GM19099 (cell line): ENCODE data around the gene KIF3B.

Experiments
- POLR2A ChIP-seq: IDR thresholded peaks from 3 replicates; pipeline ENCODE4 v1.6.1; 2011; ENCODE audit warnings: low read depth; ENCODE audit not compliant: insufficient read length; ENCODE audit errors: extremely low read depth

The KIF3B gene

DNA sequence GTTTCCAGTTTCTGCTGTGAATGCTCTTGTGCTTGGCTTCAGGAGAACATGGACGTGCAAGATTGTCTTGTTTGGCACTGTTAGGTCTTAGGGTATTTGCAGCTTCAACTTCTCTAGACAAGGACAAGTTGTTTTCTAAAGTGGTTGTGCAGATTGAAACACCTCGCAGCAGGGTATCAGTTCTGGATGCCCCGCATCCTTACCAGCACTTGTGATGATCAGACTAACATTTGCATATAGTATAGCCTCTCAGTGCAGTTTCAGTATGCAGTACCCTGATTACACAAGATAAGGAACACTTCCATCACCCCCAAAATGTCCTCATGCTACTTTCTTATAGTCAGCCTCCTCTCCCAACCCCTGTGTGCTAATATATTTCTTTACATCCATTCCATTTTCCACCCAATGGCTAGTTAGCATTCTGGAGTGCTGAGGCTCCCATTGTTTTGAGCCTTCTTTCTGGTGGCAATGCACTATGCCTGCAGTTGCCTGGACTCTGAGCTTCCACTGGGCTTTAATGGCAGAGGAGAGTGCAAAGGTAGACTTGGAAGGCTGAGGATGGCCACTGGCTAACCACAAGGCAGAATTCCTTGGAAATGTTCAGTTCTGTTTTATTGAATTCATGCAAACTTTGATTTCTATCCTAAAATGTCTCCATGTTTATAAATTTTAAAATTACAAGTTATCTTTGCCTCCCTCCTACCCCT, 35.4 kb downstream of the KIF3B start:
- no peak for TF ChIP-seq POLR2A

DNA sequence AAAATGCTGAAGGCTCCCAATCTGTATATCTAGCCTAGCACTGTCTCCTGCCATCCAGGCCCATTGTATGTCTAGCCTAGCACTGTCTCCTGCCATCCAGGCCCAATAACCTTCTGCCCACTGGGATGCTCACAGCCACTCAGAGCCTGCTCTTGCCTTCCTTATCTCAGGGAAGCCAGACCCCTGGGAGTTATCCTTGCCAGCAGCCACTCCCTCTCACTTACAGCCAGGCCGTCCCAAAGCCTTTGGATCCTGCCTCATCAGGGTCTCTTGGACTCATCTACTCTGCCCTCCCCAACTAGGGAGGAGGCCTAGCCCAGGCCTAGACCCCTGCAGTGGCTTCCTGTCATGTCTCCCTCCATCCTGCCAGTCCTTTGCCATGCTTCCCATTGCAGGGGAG, 37.3 kb downstream of the KIF3B start:
- no peak for TF ChIP-seq POLR2A

DNA sequence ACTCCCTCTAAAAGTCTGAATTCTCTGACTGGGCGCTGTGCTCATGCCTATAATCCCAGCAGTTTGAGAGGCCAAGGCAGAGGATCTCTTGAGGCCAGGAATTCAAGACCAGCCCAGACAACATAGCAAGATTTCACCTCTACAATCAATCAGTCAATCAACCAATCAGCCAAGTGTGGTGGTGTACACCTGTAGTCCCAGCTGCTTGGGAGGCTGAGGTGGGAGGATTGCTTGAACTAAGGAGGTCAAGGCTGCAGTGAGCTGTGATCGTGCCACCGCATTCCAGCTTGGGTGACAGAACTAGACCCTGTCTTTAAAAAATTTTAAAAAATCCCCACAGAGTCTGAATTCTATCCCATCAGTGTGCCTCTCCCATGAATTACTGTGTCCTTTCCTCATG, 37.9 kb downstream of the KIF3B start:
- no peak for TF ChIP-seq POLR2A

DNA sequence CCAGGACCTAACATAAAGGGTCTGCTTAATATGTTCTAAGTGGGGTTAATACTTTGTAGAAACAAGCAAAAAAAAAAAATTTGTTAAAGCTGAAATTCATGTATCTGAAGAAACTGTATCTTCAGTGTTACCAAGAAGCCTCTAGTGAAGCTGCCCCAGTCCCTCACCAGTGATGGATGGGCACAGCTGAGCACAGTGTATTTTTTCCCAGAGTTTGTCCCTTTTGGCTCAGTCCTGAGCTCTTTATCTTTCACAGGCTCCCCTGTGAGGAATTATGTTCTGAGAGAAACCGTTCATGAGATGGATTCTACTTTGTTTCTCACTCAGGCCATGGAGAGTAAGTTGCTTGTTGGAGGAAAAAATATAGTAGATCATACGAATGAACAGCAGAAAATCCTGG, 38.4 kb downstream of the KIF3B start:
- TF ChIP-seq POLR2A = no peak

DNA sequence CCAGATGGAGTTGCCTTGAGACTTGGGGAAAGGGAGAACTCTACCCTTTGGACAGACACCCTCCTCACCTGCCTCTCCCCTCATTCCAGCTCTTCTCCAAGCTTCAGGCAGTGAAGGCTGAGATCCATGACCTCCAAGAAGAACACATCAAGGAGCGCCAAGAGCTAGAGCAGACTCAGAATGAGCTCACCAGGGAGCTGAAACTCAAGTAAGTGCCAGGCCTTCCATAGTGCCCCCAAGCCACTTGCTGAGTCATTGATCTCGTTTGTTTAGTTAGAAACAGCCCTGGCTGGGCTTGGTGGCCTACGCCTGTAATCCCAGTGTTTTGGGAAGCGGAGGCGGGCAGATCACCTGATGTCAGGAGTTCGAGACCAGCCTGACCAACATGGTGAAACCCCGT, 39.2 kb downstream of the KIF3B start:
- no peak for TF ChIP-seq POLR2A

DNA sequence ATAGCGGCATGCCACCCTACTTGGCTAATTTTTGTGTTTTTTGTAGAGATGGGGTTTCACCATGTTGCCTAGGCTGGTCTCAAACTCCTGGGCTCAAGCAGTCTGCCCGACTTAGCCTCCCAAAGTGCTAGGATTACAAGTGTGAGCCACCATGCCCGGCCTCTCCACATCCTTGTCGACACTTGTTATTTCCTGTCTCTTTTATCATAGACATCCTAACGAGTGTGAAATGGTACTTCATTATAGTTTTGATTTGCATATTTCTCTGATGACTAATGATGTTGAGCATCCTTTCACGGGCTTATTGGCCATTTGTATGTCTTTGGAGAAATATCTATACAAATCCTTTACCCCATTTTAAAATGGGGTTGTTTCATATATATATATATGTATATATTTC, 41.6 kb downstream of the KIF3B start:
- no peak for TF ChIP-seq POLR2A

DNA sequence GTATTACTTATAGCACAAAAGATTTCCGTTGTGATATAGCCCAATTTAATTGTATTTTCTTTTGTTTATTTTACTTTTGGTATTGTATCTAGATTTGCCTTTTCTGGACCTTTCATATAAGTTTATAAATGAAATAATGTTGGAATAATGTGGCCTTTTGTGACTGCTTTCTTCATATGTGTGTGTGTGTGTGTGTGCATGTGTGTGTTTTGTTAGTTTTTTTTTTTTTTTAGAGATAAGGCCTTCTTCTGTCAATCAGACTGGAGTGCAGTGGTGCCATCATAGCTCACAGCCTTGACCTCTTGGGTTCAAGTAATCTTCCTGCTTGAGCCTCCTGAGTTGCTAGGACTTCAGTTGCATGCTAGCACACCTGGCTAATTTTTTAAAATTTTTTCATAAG, 42.9 kb downstream of the KIF3B start:
- no peak for TF ChIP-seq POLR2A

DNA sequence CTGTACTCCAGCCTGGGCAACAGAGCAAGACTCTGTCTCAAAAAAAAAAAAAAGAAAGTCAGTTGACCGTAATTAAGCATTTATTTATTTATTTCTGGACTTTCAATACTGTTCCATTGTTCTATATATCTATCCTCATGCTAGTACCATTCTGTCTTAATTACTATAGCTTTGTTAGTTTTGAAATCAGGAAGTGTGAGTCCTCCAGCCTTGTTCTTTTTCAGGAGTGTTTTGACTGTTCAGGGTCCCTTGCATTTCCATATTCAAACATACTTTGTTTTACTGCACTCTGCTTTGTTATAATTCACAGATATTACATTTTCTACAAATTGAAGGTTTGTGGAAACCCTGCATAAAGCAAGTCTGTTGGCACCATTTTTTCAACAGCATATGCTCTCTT, 43.9 kb downstream of the KIF3B start:
- no peak for TF ChIP-seq POLR2A

DNA sequence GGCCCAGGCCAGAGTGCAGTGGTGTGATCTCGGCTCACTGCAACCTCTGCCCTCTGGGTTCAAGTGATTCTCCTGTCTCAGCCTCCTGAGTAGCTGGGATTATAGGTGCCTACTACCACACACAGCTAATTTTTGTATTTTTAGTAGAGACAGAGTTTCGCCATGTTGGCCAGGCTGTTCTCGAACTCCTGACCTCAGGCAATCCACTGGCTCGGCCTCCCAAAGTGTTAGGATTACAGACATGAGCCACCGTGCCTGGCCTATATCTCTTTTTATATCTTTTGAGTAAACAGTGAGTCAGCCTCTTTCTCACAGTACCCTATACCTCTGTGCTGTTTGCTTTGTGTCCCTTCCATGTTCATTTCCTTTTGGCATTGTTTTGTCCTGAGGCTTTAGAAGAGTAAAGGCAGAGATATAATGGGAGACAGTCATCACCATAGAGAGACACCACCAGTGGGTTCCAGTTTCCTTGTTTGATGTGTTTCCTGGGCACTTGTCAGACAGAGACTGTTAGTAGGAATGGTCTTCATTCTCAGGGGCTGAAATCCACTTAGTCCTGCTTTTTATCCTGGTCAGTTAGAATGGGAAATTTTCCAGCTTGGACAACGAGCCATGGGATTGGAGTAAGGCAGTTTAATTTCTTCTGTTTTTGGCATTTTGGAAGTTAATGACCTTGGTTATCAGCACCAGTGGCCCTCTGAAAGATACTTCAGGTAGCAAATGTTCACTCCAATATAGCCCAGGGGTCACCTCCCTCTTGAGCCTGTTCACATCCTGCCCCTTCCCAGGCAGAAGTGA, 48.5 kb downstream of the KIF3B start:
- no peak for TF ChIP-seq POLR2A

DNA sequence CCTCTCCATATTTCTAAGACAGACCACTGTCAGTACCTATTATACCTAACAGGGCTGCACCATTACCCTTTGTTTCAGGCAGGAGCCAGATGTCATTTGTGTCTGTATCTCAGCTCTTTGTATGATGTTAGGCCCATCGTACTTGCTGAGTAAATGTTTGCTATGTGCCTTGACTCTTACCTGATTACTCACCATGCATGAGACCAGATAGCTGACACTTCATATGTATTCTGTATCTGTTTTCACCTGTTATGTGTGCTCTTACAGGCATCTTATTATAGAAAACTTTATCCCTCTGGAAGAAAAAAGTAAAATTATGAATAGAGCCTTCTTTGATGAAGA, 49.0 kb downstream of the KIF3B start:
- no peak for TF ChIP-seq POLR2A

DNA sequence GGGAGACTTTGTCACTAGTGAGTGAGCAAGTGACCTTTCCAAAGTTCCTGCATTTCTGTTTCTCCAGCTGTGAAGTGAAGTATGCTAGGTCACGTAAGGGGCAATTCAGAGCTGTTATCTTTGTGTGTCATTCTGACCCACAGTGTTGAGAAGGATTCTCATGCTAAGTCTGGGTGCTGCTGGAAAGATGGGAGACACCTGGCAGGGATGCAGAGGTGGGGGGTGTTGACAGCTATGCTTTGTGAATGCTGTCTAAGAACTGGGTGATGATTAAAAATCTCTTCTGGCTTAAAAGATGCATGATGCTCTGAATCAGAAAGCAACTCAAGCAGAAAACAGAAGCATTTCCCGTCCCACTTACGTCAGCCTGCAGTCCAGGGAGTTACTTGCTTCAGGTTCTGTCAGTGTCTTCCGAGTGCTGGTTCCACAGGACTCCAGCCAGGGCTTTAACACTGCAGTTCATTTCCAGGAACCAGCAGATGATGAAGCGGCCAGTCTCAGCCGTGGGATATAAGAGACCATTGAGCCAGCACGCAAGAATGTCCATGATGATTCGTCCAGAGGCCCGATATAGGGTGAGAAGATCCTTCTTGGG, 49.7 kb downstream of the KIF3B start:
- TF ChIP-seq POLR2A = no peak

DNA sequence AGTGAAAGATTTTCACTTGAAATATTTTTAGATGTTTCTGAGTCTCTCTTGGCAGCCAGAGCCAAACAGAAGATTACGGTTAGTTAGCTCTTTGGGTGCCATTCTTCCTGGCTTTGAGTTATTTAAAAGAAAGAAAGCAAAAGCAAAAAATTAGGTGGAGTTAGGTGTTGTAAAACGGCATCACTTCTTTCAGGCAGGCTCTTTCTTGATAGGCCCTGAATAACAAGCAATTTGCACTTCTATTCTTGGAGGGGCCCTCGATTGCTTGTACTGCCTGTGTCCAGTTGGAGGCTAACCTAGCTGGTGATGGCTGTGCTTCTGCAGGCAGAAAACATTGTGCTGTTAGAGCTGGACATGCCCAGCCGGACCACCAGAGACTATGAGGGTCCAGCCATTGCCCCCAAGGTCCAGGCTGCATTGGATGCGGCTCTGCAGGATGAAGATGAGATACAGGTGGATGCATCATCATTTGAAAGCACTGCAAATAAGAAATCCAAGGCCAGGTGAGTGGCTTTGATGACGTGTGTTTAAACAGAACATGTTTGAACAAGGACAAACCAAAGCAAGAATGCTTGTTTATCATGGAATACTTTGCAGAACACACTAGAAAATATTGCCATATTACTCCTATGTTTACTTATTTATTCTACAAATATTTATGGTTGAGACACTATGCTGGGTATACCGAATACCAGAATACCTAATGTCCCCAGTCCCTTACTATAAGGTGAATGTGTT, 52.5 kb downstream of the KIF3B start:
- no peak for TF ChIP-seq POLR2A

DNA sequence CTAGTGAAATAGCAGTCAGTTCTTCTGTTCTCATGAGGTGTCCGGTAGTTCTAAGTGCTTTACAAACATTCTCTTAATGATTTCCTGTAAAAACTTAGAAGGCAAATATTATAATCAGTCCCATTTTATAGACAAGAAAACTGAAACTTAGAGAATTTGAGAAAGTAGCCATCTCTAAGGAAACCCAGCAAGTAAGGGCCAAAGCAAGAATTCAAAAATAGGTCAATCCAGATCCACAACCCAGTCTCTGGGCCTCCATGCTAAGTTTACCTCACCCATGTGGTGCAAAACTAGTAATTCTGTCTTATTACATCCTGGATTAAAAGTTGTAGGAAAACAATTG, 53.1 kb downstream of the KIF3B start:
- TF ChIP-seq POLR2A = no peak

DNA sequence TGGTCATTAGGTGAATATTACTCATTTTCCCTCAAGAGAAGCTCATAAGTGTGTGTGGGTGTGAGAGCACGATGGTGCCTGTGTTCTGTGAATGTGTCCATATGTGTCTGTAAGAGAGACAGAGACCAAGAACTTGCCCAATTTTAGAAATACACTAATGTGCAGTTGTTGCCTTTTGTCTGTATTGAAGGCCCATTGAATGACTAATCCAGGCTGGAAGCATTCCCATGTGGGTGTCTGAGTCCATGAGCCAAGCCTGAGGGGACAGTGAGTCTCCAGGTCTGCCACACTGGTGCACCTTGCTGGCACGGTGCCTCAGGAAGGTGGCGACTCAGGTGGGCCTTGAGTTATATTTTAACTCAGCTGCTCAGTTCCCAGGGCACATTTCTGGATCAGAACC, 55.2 kb downstream of the KIF3B start:
- TF ChIP-seq POLR2A = no peak

DNA sequence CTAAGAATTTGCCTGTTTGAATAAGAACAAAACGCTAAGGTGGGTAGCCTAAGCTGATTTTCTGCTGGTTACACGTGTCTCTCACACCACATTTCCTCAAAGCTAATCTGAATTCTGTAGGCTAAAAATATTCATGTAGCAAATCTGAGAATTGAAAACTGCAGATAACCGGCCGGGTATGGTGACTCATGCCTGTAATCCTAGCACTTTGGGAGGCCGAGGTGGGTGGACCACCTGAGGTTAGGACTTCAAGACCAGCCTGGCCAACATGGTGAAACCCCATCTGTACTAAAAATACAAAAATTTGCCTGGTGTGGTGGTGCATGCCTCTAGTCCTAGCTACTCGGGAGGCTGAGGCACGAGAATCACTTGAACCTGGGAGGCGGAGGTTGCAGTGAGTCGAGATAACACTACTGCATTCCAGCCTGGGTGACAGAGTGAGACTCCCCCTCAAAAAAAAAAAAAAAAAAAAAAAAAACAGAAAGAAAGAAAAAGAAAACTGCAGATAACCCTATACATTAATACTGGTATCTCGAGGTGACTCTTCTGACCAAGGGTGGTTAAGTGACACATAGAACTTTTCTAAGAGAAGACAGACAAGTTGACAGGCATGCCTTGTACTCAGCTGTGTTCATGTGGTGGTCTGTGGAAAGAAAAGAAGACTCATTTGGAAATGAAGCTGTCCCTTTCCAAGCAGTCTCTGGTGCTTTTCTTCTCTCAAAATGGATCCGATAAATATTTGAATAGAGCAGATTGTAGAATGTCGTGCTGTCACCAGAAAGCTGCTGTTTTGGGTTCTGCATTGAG, 55.9 kb downstream of the KIF3B start:
- TF ChIP-seq POLR2A = no peak

DNA sequence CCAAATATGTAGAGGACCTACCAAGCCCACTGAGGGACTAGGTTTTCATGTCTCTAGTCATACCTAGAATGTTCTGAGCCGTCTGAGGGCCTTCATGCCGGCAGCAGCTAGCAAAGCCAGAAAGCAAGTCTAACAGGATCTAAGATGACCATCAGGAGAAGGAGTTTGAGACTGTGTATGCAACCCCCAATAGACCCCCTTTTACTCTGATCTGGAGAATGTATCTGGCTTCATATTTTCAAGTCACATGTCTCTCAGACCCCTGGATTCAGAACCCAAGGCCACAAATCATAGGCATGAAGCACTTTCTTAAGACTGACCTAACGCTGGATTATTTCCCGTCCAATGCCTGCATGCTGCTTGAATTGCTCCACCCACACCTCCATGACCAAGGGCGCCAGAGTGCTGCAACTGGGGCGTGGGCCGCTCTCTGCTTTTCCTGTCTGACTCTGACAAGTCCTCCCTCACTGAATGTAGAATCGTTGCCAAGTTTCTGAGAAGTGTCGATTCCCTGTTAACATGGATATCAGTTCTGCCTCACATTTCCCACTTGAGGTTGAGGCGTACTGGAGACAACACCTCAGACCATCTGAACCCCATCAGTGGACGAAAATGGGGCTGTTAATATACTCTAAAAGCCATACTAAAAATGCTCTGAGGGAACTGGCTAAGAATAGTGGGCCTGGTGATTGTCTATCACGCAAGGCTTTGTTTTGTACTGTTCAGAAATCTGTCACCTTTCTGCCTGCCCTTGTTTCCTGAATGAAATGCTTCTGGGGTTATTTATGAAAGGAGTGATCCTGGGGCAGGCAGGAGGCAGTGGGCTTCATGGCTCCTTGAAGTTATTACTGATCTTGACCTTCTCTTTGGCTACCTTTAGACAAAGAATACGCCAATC, 56.8 kb downstream of the KIF3B start:
- no peak for TF ChIP-seq POLR2A
